Astrocyte (in vitro differentiated cells and primary cell): Measurements from ENCODE around the gene VRK1.

Experiments
- CTCF ChIP-seq: IDR thresholded peaks from 2 replicates; pipeline ENCODE4 v1.5.1; 2011; ENCODE audit warnings: low read depth, mild to moderate bottlenecking, inconsistent platforms, low read length, moderate library complexity; ENCODE audit not compliant: insufficient read depth
- EZH2 ChIP-seq: IDR thresholded peaks from 2 replicates; pipeline ENCODE4 v1.6.1; 2012; ENCODE audit warnings: mild to moderate bottlenecking, low read length, inconsistent platforms; ENCODE audit not compliant: insufficient read depth

GRCh38 chr14:96827290-96827689 is 30.1 kb downstream of the VRK1 start:
- TF ChIP-seq CTCF (no peak), EZH2 (no peak)
